Measurements from ENCODE around the gene CNTNAP5. TPM values are rescaled to one million over a fixed set of nuclear protein-coding genes. Genes with fewer than 3 reads are reported as not detected.

CNTNAP5 gene
- total RNA-seq, 4 donors from 2014 or later: 0.20 to 1.4 (median 0.68) TPM; not detected in 1

- TF ChIP-seq, protein P1, sequence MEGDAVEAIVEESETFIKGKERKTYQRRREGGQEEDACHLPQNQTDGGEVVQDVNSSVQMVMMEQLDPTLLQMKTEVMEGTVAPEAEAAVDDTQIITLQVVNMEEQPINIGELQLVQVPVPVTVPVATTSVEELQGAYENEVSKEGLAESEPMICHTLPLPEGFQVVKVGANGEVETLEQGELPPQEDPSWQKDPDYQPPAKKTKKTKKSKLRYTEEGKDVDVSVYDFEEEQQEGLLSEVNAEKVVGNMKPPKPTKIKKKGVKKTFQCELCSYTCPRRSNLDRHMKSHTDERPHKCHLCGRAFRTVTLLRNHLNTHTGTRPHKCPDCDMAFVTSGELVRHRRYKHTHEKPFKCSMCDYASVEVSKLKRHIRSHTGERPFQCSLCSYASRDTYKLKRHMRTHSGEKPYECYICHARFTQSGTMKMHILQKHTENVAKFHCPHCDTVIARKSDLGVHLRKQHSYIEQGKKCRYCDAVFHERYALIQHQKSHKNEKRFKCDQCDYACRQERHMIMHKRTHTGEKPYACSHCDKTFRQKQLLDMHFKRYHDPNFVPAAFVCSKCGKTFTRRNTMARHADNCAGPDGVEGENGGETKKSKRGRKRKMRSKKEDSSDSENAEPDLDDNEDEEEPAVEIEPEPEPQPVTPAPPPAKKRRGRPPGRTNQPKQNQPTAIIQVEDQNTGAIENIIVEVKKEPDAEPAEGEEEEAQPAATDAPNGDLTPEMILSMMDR (IDR thresholded peaks at IDR 0.05): no peak
- TF ChIP-seq EP300 (IDR thresholded peaks at IDR 0.05; ENCODE audit: low read depth): no peak
- no peak for TF ChIP-seq POLR2AphosphoS5 (IDR thresholded peaks at IDR 0.05)
- TF ChIP-seq POLR2A (IDR thresholded peaks at IDR 0.05): no peak
- Histone ChIP-seq H3K27me3 (no peaks in the 10 kb centered on the region), H3K27ac (no peak overlapping the region), H3K4me1 (no peaks in the 10 kb centered on the region), H3K36me3 (no peaks in the 10 kb centered on the region), H3K9me3 (no peaks in the 10 kb centered on the region), H3K4me3 (no peak overlapping the region)
- no peak for DNase-seq
- intact Hi-C loops (cut with DNase I; ENCODE audit: low total_unique reads): loop anchor here (5.0 kb wide), 1 partner anchor 816 kb away; no protein-coding TSS in a partner anchor
- 83 to 100% methylated on average over 1 to 2 of the region's 2 CpGs for WGBS, 2 donors (ENCODE audit: low coverage in 1 of 2)
- in situ Hi-C loops (cut with MboI; ENCODE audit: low pct_ligation_motif_present in 1 of 4, low pct_unique_long_range_greater_than_20kb in 1 of 4, low sequenced_read_pairs in 3 of 4): no loop called here
These were observed 401.5 kb downstream of the CNTNAP5 start for GRCh38 chr2:124426625-124427024.

DNA sequence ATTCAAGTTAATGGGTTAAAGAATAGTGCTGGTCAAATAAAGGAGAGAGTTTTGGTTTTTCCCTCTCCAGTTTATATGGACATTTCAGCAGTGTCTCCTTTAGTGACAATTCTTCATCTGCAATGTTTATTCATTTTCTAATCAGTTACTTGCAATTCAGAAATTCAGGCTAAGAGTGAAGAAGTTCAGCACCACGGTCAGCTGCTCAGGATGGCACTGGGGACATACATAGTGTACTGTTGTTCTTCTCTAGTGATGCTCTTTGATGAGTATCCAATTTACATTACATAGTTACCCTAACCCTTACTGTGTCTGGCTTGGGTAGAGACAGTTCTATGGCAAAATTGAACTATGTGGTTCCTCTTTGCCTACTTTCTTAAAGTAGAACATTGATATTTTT, 412.7 kb downstream of the CNTNAP5 start:
- DNase-seq: no peak
- WGBS, 2 donors (ENCODE audit: low coverage in 1 of 2): 52 to 56% methylated on average over 1 of the region's 1 CpG
- Histone ChIP-seq H3K4me3 (no peak overlapping the region), H3K27me3 (no peaks in the 10 kb centered on the region), H3K27ac (no peak overlapping the region), H3K4me1 (no peaks in the 10 kb centered on the region), H3K9me3 (no peaks in the 10 kb centered on the region), H3K36me3 (no peaks in the 10 kb centered on the region)
- intact Hi-C loops (cut with DNase I; ENCODE audit: low total_unique reads): no loop called here
- in situ Hi-C loops (cut with MboI; ENCODE audit: low pct_ligation_motif_present in 1 of 4, low pct_unique_long_range_greater_than_20kb in 1 of 4, low sequenced_read_pairs in 3 of 4): no loop called here
- TF ChIP-seq POLR2A (IDR thresholded peaks at IDR 0.05): no peak

- in situ Hi-C loops (cut with MboI; ENCODE audit: low pct_ligation_motif_present in 1 of 4, low pct_unique_long_range_greater_than_20kb in 1 of 4, low sequenced_read_pairs in 3 of 4): no loop called here
These were observed 425.4 kb downstream of the CNTNAP5 start for GRCh38 chr2:124450481-124450880.

DNA sequence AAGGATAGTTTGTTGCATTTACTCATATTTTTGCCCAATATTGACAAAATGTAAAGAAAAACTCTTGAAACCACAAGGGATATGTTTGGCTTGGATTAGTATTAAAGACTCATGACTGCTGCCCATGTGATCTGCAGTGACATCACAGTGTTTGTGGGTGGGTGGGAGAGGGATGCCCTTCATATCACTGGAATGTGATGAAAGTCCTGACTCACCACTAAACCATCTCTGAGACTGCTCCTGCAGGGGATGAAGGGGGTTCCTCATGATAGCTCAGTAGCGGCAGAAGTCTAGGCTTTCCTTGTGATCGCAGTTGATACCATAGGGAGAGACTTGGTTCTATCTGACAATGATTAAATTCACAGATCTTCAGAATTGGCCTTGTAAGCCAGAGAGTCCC, 451.2 kb downstream of the CNTNAP5 start:
- no peak overlapping the region for H3K4me3 ChIP-seq
- H3K36me3 ChIP-seq: no peaks in the 10 kb centered on the region
- DNase-seq: no peak
- no peak for TF ChIP-seq EP300 (IDR thresholded peaks at IDR 0.05; ENCODE audit: low read depth)
- TF ChIP-seq, protein P1 (IDR thresholded peaks at IDR 0.05): no peak
- no peak for TF ChIP-seq POLR2AphosphoS5 (IDR thresholded peaks at IDR 0.05)
- TF ChIP-seq POLR2A (IDR thresholded peaks at IDR 0.05): no peak
- H3K27me3 ChIP-seq: no peaks in the 10 kb centered on the region
- WGBS, 2 donors (ENCODE audit: low coverage in 1 of 2): 89% methylated on average over 2 of the region's 2 CpGs; no CpG with 5 or more reads in 1 of the 2 donors
- H3K4me1 ChIP-seq: no peaks in the 10 kb centered on the region
- H3K27ac ChIP-seq: no peak overlapping the region
- intact Hi-C loops (cut with DNase I; ENCODE audit: low total_unique reads) (no loop called here), in situ Hi-C loops (cut with MboI; ENCODE audit: low pct_ligation_motif_present in 1 of 4, low pct_unique_long_range_greater_than_20kb in 1 of 4, low sequenced_read_pairs in 3 of 4) (no loop called here)
- no peaks in the 10 kb centered on the region for H3K9me3 ChIP-seq

More at GRCh38 chr2:124450481-124450880, 425.4 kb downstream of the CNTNAP5 start:
- H3K36me3 ChIP-seq: no peaks in the 10 kb centered on the region
- H3K9me3 ChIP-seq: no peaks in the 10 kb centered on the region
- TF ChIP-seq POLR2AphosphoS5 (IDR thresholded peaks at IDR 0.05) (no peak), POLR2A (IDR thresholded peaks at IDR 0.05) (no peak)
- DNase-seq: no peak
- H3K4me3 ChIP-seq: no peak overlapping the region
- intact Hi-C loops (cut with DNase I; ENCODE audit: low total_unique reads): no loop called here
- no peaks in the 10 kb centered on the region for H3K4me1 ChIP-seq
- H3K27me3 ChIP-seq: no peaks in the 10 kb centered on the region
- H3K27ac ChIP-seq: no peak overlapping the region
- WGBS, 2 donors (ENCODE audit: low coverage in 1 of 2): 23 to 42% methylated on average over 2 of the region's 2 CpGs

DNA sequence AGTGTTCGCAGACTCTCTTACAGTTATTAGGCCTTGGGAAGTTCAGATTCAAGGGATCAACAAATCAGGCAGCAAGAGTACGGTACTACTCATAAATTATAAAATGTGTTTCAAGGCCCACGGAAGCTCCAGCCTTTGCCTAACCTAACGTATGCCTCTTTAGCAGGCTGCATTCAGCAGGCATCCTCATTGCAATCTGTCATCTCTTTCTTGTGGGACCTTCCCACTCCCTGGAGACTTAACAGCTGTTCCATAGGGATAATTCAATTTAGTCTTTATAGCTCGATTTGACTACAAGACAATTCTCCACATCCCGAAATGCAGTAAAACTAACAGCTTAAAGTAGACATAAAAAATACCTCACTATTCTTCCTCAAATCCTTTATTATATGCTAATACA, 453.7 kb downstream of the CNTNAP5 start:
- Histone ChIP-seq H3K36me3 (no peaks in the 10 kb centered on the region), H3K9me3 (no peaks in the 10 kb centered on the region), H3K4me1 (no peaks in the 10 kb centered on the region), H3K4me3 (no peak overlapping the region), H3K27me3 (no peaks in the 10 kb centered on the region), H3K27ac (no peak overlapping the region)
- intact Hi-C loops (cut with DNase I; ENCODE audit: low total_unique reads): no loop called here
- TF ChIP-seq EP300 (IDR thresholded peaks at IDR 0.05; ENCODE audit: low read depth) (no peak), POLR2A (IDR thresholded peaks at IDR 0.05) (no peak), POLR2AphosphoS5 (IDR thresholded peaks at IDR 0.05) (no peak)
- TF ChIP-seq, protein P1 (IDR thresholded peaks at IDR 0.05): no peak
- in situ Hi-C loops (cut with MboI; ENCODE audit: low pct_ligation_motif_present in 1 of 4, low pct_unique_long_range_greater_than_20kb in 1 of 4, low sequenced_read_pairs in 3 of 4): no loop called here
- DNase-seq: no peak
- 76 to 81% methylated on average over 2 to 6 of the region's 6 CpGs for WGBS, 2 donors (ENCODE audit: low coverage in 1 of 2)
